Large intestine (tissue), 3 donors: Measurements from ENCODE around the gene SPSB1. TPM values are rescaled to one million over a fixed set of nuclear protein-coding genes. Genes with fewer than 3 reads are reported as not detected.
A peak's percentile ranks its signal among the peaks of the same experiment; 100 is the strongest.
"Not testable (repeated sequence)": the region's sequence is repeated elsewhere in the genome, so short reads cannot be mapped to it uniquely, and the experiment has no call there.

Source experiments
- DNase-seq, 2 donors: peaks; one replicate each; pipeline versions ENCODE4 v3.0.0 to v3.0.0-alpha.2; 2013
- H3K27ac ChIP-seq: one replicate; pipeline ENCODE4 v1.5.1; 2013; ENCODE audit warnings: low read length
- H3K27me3 ChIP-seq: 2 replicates; pipeline ENCODE4 v1.6.1; 2013; ENCODE audit warnings: low read length; ENCODE audit not compliant: control insufficient read depth, insufficient read depth
- H3K36me3 ChIP-seq: 2 replicates; pipeline ENCODE4 v1.6.1; 2013; ENCODE audit warnings: low read length; ENCODE audit not compliant: control insufficient read depth, insufficient read depth
- H3K4me1 ChIP-seq: one replicate; pipeline ENCODE4 v1.6.1; 2013; ENCODE audit warnings: low read length; ENCODE audit not compliant: control insufficient read depth, insufficient read depth
- H3K4me3 ChIP-seq: one replicate; pipeline ENCODE4 v1.5.1; 2013; ENCODE audit warnings: low read length
- H3K9me3 ChIP-seq: one replicate; pipeline ENCODE4 v1.6.1; 2013; ENCODE audit warnings: mild to moderate bottlenecking, low read depth, low read length, moderate library complexity; ENCODE audit not compliant: control insufficient read depth
- WGBS: methylation state at CpG from one replicate; pipeline ENCODE4 v1.1.5; 2013; ENCODE audit warnings: low lambda C conversion rate; ENCODE audit not compliant: insufficient coverage; 5-methylcytosine and 5-hydroxymethylcytosine counted together
- polyA plus RNA-seq: library from polyadenylated mRNA; unstranded; fragments of 120-200 nt; gene quantifications from one replicate; pipeline ENCODE4 v1.2.1, GENCODE V29; 2013

SPSB1 gene
- polyA plus RNA-seq, 1 donor: 23.7 TPM

- WGBS: 100% methylated on average over 1 of the region's 16 CpGs
- not testable (repeated sequence) for H3K9me3 ChIP-seq, H3K4me3 ChIP-seq, H3K27me3 ChIP-seq, H3K36me3 ChIP-seq
- DNase-seq: peak; percentile 90 to 95
- Histone ChIP-seq H3K27ac (peak overlapping the region; percentile 80), H3K4me1 (peaks cover 74% of the 10 kb centered on the region)
These were observed 7.2 kb downstream of the SPSB1 start for GRCh38 chr1:9299571-9300541.

GRCh38 chr1:9300573-9300972 lies 7.9 kb downstream of the SPSB1 start:
- peaks cover 67% of the 10 kb centered on the region for H3K4me1 ChIP-seq

GRCh38 chr1:9302745-9303524 lies 10.2 kb downstream of the SPSB1 start:
- peak in 1 of 2 donors; percentile 48 for DNase-seq
- Histone ChIP-seq H3K27me3 (no peaks in the 10 kb centered on the region), H3K4me3 (no peak overlapping the region), H3K36me3 (peaks cover 3% of the 10 kb centered on the region), H3K27ac (peak overlapping the region; percentile 74), H3K9me3 (no peaks in the 10 kb centered on the region), H3K4me1 (peaks cover 44% of the 10 kb centered on the region)
- no CpG with 5 or more reads among the region's 9 CpGs for WGBS

More at GRCh38 chr1:9300573-9300972, 7.9 kb downstream of the SPSB1 start:
- Histone ChIP-seq H3K9me3 (no peaks in the 10 kb centered on the region), H3K27ac (peak overlapping the region; percentile 80), H3K4me3 (no peak overlapping the region), H3K27me3 (no peaks in the 10 kb centered on the region), H3K36me3 (peaks cover 5% of the 10 kb centered on the region)
- no peak for DNase-seq
- WGBS: no CpG with 5 or more reads among the region's 6 CpGs

- H3K4me3 ChIP-seq: no peak overlapping the region
- DNase-seq: no peak
- WGBS: no CpG with 5 or more reads among the region's 6 CpGs
- H3K27me3 ChIP-seq: no peaks in the 10 kb centered on the region
- no peaks in the 10 kb centered on the region for H3K9me3 ChIP-seq
- peaks cover 3% of the 10 kb centered on the region for H3K36me3 ChIP-seq
- H3K4me1 ChIP-seq: peaks cover 40% of the 10 kb centered on the region
- H3K27ac ChIP-seq: no peak overlapping the region
These were observed 11.2 kb downstream of the SPSB1 start for GRCh38 chr1:9303916-9304315.

- H3K27me3 ChIP-seq: no peaks in the 10 kb centered on the region
- peaks cover 3% of the 10 kb centered on the region for H3K36me3 ChIP-seq
- no peak overlapping the region for H3K27ac ChIP-seq
- no CpG with 5 or more reads among the region's 14 CpGs for WGBS
- H3K4me1 ChIP-seq: peaks cover 35% of the 10 kb centered on the region
- H3K4me3 ChIP-seq: no peak overlapping the region
- H3K9me3 ChIP-seq: no peaks in the 10 kb centered on the region
- DNase-seq: no peak
These were observed 12.5 kb downstream of the SPSB1 start for GRCh38 chr1:9305216-9305615.

GRCh38 chr1:9306006-9306405 lies 13.3 kb downstream of the SPSB1 start:
- H3K4me3 ChIP-seq: no peak overlapping the region
- no CpG with 5 or more reads among the region's 14 CpGs for WGBS
- no peaks in the 10 kb centered on the region for H3K36me3 ChIP-seq
- no peaks in the 10 kb centered on the region for H3K9me3 ChIP-seq
- peaks cover 27% of the 10 kb centered on the region for H3K4me1 ChIP-seq
- no peaks in the 10 kb centered on the region for H3K27me3 ChIP-seq
- no peak for DNase-seq
- H3K27ac ChIP-seq: no peak overlapping the region

- Histone ChIP-seq H3K36me3 (no peaks in the 10 kb centered on the region), H3K27me3 (no peaks in the 10 kb centered on the region), H3K4me3 (no peak overlapping the region), H3K4me1 (peaks cover 17% of the 10 kb centered on the region), H3K9me3 (no peaks in the 10 kb centered on the region), H3K27ac (no peak overlapping the region)
- 100% methylated on average over 1 of the region's 10 CpGs for WGBS
- no peak for DNase-seq
These were observed 14.6 kb downstream of the SPSB1 start for GRCh38 chr1:9307303-9307702.

- H3K36me3 ChIP-seq: no peaks in the 10 kb centered on the region
- WGBS: no CpG with 5 or more reads among the region's 9 CpGs
- DNase-seq: no peak
- no peak overlapping the region for H3K27ac ChIP-seq
- no peak overlapping the region for H3K4me3 ChIP-seq
- no peaks in the 10 kb centered on the region for H3K9me3 ChIP-seq
- peaks cover 7% of the 10 kb centered on the region for H3K4me1 ChIP-seq
- H3K27me3 ChIP-seq: no peaks in the 10 kb centered on the region
These were observed 15.6 kb downstream of the SPSB1 start for GRCh38 chr1:9308236-9308785.

GRCh38 chr1:9309080-9309479 lies 16.4 kb downstream of the SPSB1 start:
- H3K4me1 ChIP-seq: no peaks in the 10 kb centered on the region
- no peaks in the 10 kb centered on the region for H3K9me3 ChIP-seq
- H3K27ac ChIP-seq: no peak overlapping the region
- WGBS: no CpG with 5 or more reads among the region's 8 CpGs
- no peak for DNase-seq
- H3K4me3 ChIP-seq: no peak overlapping the region
- no peaks in the 10 kb centered on the region for H3K27me3 ChIP-seq
- H3K36me3 ChIP-seq: no peaks in the 10 kb centered on the region

GRCh38 chr1:9309991-9310390 lies 17.3 kb downstream of the SPSB1 start:
- Histone ChIP-seq H3K36me3 (no peaks in the 10 kb centered on the region), H3K4me3 (no peak overlapping the region), H3K27me3 (no peaks in the 10 kb centered on the region), H3K9me3 (no peaks in the 10 kb centered on the region), H3K27ac (no peak overlapping the region), H3K4me1 (no peaks in the 10 kb centered on the region)
- WGBS: no CpG with 5 or more reads among the region's 7 CpGs
- DNase-seq: no peak
